H7 (cell line): ENCODE data around the gene TRPV5. TPM values are rescaled to one million over a fixed set of nuclear protein-coding genes. Genes with fewer than 3 reads are reported as not detected.
"Not testable (repeated sequence)": the region's sequence is repeated elsewhere in the genome, so short reads cannot be mapped to it uniquely, and the experiment has no call there.

ENCODE experiments used
- DNase-seq: peaks from one replicate; pipeline ENCODE4 v3.0.0; 2012
- H3K27me3 ChIP-seq: 2 replicates; pipeline ENCODE4 v1.6.0; 2011; ENCODE audit warnings: mild to moderate bottlenecking, low read length; ENCODE audit not compliant: control insufficient read depth, insufficient read depth
- H3K36me3 ChIP-seq: replicated peaks from 2 replicates; pipeline ENCODE4 v1.5.1; 2011; ENCODE audit warnings: low read length; ENCODE audit not compliant: control insufficient read depth, insufficient read depth
- H3K4me3 ChIP-seq: 2 replicates; pipeline ENCODE4 v1.5.1; 2011; ENCODE audit warnings: low read depth, mild to moderate bottlenecking, control low read depth, low read length, moderate library complexity; ENCODE audit not compliant: insufficient read depth
- total RNA-seq: library from RNA; depleted of rRNA; stranded (reverse); fragments of >200 nt; shearing (Covaris generic); gene quantifications from 2 replicates; pipeline ENCODE4 v1.2.3, GENCODE V29; 2014; rRNA removed

The TRPV5 gene
- not detected in 2 replicates for total RNA-seq

DNA sequence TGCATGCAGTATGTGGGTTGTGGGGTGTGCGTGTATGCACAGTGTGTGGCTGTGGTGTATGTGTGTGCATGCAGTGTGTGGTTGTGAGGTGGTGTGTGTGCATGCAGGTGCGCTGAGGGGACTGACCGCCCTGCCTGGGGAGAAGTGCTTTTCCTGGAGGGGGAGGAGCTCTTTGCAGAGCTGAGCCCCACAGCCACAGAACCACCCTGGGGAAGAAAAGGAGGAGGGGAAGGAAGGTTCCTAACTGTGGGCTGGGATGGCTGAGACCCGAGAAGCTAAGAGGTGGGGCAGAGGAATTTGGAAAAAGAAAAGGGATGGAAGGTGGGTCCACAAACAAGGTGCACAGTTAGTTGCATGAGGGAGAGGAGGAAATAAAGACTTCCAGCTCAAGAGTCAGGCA is at the start of gene TRPV5:
Gene TRPV5, minus strand, starts transcription at position 123 of the 400 bp plus-strand sequence. CDS start 287 bp downstream, outside the sequence.
- DNase-seq, result no peak
- Histone ChIP-seq H3K36me3 (no peaks in the 10 kb centered on the region), H3K27me3 (no peaks in the 10 kb centered on the region), H3K4me3 (no peak within 1 kb of the TSS)

DNA sequence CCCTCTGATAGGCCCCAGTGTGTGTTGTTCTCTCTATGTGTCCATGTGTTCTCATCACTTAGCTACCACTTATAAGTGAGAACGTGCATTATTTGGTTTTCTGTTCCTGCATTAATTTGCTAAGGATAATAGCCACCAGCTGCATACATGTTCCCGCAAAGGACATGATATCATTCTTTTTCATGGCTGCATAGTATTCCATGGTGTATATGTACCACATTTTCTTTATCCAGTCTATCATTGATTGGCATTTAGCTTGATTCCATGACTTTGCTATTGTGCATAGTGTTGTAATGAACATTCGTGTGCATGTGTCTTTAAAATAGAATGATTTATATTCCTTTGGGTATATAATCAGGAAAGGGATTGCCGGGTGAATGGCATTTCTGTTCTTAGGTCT is 44.9 kb upstream of the TRPV5 start:
- not testable (repeated sequence) for H3K4me3 ChIP-seq, DNase-seq, H3K27me3 ChIP-seq, H3K36me3 ChIP-seq

DNA sequence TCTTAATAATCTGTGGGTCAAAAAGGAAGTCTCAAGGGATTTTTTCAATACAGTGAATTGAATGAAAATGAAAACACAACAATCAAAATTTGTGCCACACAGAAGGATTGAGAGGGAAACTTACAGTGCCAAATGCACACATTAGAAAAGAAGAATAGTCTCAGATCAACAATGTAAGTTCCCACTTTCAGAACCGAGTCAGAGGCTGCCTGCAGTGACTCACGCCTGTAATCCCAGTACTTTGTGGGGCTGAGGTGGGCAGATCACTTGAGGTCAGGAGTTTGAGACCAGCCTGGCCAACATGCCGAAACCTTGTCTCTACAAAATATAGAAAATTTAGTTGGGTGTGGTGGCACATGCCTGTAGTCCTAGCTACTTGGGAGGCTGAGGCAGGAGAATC is 41.1 kb upstream of the TRPV5 start:
- DNase-seq, result no peak
- H3K4me3 ChIP-seq, result no peak overlapping the region
- no peaks in the 10 kb centered on the region for H3K36me3 ChIP-seq
- H3K27me3 ChIP-seq, result no peaks in the 10 kb centered on the region

DNA sequence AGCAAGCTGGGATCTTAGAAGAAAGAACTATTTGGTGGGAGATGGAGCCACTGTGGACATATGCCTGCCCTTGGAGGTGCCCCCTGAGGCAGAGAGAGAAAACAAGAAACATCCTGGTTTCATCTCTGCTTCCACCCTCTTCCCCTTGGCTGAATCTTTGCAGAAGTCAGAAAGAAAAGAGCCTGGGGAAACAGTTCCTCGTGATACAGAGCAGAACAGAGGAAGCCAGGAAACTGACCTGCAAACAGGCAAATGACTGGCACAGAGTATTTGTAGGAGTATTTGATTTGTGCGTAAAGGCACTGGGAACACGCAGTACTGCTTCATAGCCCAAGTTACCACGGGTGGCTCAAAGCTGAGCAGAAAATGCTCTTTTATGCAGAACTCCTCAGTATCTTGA is 35.6 kb upstream of the TRPV5 start:
- Histone ChIP-seq H3K27me3 (no peaks in the 10 kb centered on the region), H3K36me3 (no peaks in the 10 kb centered on the region), H3K4me3 (no peak overlapping the region)
- DNase-seq, result no peak

DNA sequence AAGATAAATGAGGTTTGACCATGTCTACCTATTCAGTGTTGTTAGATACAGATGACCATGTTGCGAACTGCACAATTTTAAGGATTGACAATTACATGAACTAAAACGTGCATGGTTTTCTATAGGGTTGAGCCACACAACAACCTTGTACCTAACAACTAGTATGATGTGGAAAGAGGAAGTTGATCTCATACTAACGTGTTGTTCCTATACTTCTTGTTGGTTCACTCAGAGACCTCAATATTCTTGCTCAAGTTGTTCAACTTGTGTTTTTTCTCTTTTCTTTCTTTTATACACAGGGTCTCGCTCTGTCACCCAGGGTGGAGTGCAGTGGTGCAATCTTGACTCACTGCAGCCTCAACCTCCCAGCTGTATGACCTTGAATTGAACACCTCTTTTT is 34.7 kb upstream of the TRPV5 start:
- H3K27me3 ChIP-seq, result no peaks in the 10 kb centered on the region
- H3K36me3 ChIP-seq, result no peaks in the 10 kb centered on the region
- H3K4me3 ChIP-seq, result no peak overlapping the region
- no peak for DNase-seq

DNA sequence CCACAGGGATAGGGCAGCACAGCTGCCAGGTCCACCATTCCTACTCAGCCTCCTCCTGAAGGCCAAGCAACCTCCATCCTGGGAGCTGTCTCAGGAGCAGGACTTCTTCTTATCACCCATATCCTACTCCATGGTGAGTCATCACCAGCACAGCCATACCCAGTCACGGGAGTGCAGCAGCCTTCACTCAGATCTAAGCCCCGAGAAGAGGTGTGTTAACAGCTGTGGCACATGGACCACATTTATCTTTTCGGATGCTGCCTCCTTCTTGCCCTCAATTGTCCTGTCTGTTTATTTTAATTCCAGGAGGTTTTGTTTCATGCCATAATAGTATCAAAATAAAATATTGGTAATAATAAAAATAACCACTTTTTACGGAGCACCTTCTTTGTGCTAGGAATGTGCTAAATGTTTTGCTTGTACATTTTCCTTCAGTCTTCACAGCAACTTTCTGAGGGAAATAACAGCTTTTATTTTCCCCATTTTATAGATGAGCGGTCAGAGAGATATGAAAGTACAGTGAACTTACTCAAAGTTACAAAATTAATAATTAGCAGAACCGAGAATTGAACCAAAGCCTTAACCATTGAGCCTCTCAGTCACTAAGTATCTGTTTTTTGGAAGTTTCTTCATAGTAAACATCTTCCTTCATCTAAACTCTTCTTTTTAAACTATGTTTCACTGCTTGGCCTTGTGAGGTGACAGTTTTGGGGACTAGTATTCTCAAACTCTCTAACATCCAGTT is 31.1 kb upstream of the TRPV5 start:
- no peak for DNase-seq
- Histone ChIP-seq H3K27me3 (no peaks in the 10 kb centered on the region), H3K4me3 (no peak overlapping the region), H3K36me3 (no peaks in the 10 kb centered on the region)

DNA sequence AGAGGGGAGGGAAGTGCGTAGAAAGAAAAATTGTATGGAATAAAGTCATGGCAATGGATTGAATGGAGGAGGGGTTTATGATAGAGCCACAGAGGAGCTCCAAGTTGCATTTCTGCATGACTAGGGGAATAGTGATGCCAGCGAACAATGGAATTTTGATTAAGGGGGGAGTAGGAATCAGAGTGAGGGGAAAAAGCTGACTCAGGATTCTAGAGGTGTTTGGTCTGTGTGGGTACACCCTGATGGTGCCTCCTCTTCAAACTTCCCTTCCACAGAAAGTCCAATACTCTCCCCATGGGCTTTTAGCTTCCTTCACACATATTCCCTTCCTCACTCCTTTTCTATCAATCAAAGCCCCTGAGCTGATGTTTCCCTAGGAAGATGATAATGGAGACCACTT is 30.4 kb upstream of the TRPV5 start:
- Histone ChIP-seq H3K27me3 (no peaks in the 10 kb centered on the region), H3K4me3 (no peak overlapping the region), H3K36me3 (no peaks in the 10 kb centered on the region)
- no peak for DNase-seq

DNA sequence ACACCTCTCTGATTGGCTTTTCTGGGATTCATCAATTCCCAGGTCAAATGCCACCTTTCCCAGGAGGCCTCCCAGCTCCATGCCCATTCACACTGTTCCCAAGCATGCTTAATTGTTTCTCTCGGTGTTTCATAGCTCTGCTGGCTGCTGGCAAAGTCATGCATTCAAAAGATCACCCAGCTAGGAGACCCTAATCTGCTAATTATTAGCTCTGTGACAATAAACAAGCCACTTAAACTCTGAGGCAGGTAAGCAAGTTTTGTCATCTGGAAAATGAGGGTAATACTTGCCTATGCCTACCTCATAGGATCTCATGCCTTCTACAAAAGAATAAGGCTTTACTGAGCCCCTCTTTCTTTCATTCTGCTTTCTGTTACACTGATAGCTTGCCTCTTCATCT is 29.4 kb upstream of the TRPV5 start:
- H3K36me3 ChIP-seq, result no peaks in the 10 kb centered on the region
- no peak overlapping the region for H3K4me3 ChIP-seq
- no peaks in the 10 kb centered on the region for H3K27me3 ChIP-seq
- DNase-seq, result no peak

DNA sequence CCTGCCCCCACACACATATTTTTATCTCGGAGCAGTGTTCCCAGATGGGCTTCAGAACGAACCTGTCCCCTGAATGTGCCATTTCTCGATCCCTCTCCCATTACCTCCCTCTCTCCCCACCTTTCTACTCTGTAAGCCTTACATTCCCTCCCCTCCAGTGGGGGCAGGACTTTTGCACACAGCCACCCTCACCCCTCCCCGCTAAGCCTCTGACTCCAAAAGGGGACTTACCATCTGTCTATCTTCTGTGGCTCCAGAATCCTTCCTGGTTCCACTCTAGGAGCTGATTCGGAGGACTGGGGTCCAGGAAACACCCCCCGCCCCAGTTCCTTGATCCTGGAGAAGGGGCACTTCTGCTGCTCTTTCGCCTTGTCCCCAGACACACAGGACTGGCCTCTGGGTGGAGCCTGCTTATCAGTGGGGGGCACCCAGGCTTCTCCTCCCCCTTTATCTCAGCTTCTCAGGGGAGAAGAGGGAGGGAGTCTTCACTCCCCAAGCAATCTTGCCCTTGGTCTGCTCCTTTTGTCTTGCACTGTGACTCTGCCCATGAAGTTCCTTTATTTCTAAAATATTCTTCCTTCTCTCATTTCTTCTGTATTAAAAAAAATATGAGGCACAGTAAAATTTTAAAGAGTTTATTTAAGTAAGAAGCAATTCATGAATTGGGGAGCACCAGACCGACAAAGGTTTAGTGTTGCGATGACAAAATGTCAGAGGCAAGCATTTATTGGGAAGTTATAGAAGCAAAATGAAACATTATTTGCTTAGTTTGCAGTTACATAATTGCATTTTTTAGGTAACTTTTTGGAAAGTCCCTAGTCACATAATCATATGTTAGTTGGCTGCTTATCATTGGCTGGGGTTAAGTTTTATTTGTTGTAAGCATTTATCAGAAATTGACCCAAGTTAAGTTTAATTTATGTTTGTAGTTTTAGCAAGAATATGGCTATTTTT is 28.7 kb upstream of the TRPV5 start, which contains the start of gene KEL:
Gene KEL, minus strand, starts transcription at position 391 of the 954 bp plus-strand sequence. Its CDS starts 157 bp downstream, at position 234.
- Histone ChIP-seq H3K4me3 (no peak within 1 kb of the TSS; the same call in 1 of the 2 replicates), H3K36me3 (no peaks in the 10 kb centered on the region), H3K27me3 (no peaks in the 10 kb centered on the region)
- peak; percentile 30 for DNase-seq

DNA sequence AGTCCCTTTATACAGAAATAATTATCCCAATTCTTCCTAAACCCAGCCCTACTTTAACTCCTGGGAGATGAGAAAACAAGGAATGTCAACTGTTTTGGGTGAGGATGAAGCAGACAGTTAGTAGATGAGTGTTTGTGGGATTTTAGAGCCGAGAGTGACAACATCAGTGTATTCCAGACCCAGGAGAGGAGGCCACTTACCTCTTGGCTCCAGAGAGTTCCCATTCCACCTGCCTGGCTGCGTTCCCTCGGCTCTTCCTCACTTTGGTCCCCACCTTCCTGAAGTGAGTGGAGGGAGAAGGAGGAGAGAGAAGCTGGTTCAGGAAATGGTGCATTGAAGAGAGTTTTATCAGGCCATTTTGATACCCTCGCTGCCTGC is 28.0 kb upstream of the TRPV5 start:
- H3K36me3 ChIP-seq, result no peaks in the 10 kb centered on the region
- peak; percentile 16 for DNase-seq
- H3K4me3 ChIP-seq, result no peak overlapping the region; the same call in 1 of the 2 replicates
- H3K27me3 ChIP-seq, result no peaks in the 10 kb centered on the region

DNA sequence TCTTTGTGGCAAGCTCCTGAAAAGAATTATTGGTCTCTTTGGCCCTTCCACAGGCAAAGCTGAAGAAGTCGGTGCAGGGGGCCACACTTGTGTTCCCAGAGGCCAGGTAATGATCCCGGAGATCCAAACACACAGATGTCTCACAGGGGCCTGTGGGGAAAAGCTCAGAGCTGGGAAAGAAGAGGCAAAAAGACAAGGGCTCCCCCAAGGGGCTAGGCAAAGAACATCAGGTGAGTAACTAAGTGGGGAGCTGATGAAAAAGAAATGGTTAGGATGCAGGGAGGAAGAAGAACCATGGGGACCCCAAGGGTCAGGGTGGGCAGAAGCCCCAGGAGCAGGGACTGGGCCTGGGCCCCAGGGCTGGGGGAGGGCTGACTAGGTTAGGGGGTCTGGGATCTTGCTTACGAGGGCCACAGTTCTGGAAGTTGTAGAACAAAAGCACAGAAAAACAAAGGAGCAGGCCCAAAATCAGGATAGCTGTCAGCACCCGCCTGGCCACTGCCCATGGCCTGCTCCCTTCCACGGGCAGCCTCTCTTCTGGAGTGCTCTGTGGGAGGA is 27.5 kb upstream of the TRPV5 start:
- no peak for DNase-seq
- Histone ChIP-seq H3K4me3 (no peak overlapping the region), H3K36me3 (no peaks in the 10 kb centered on the region), H3K27me3 (no peaks in the 10 kb centered on the region)

DNA sequence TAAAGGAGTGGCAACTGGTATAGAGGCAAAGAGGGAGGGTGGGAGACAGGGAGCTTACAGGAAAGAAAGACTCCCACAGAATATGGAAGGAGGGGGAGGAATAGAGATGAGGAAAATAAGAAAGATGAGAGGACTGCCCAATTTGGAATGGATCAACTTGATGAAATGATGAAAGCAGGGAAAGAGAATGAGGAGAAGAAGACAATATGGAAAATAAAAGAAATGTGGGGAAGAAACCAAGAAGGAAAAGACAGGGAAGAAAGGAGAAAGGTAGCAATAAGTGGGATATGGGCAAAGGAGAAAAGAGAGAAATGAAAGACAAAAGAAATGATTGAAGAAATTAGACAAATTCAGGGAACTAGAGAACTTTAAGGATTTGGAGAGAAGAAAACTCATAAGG is 25.7 kb upstream of the TRPV5 start:
- Histone ChIP-seq H3K36me3 (no peaks in the 10 kb centered on the region), H3K4me3 (no peak overlapping the region), H3K27me3 (no peaks in the 10 kb centered on the region)
- no peak for DNase-seq

DNA sequence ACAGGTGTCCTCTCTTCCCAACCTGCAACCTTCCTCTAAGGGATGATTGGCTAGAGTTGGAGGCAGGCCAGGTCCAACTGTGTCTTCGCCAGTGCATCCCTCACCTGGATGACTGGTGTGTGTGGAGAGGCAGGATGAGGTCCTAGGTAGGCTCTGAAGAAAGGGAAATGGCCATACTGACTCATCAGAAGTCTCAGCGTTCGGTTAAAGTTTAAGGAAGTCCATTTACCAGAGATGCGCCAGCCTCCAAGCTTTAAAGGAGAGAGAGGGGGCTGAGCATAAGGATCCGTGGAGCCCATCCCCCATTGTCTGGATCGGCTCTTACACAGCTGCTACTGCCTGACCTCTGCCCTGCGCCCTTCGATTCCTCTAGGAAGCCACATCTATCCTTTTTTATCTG is 24.2 kb upstream of the TRPV5 start:
- H3K4me3 ChIP-seq, result no peak overlapping the region
- no peaks in the 10 kb centered on the region for H3K27me3 ChIP-seq
- no peaks in the 10 kb centered on the region for H3K36me3 ChIP-seq
- DNase-seq, result no peak

DNA sequence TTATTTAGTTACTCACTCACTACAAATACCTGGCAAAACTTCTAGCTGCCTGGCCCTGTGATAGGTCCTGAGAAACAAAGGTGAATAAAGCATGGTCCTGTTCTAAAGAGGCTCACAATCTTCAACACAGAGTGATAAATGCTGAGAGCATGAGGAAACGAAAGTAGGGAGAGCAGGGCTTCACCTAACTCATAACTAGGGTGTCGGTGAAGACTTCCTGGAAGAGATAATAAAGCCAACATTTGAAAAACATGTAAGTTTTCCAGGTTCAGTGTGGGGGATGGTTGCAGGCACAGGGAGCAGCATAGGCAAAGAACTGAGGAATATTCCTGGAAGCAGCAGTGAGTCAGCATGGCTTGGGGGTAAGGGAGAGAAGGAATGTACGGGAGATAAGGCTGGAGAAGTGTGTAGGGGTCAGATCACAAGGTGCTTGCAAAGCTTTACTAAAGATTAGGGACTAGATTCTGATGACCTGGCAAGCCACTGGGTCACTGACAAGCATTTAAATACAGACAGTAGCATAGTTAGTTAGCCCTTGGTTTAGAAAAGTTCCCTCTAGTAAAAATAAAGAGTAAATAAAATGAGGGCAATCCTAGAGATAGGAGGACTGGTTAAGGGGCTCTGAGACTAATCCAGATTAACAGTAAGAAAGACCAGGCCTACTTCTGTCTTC is 23.5 kb upstream of the TRPV5 start:
- H3K27me3 ChIP-seq, result no peaks in the 10 kb centered on the region
- H3K36me3 ChIP-seq, result no peaks in the 10 kb centered on the region
- DNase-seq, result no peak
- no peak overlapping the region for H3K4me3 ChIP-seq
